Measurements from ENCODE around the gene RFC3. TPM values are rescaled to one million over a fixed set of nuclear protein-coding genes. Genes with fewer than 3 reads are reported as not detected.
A peak's percentile ranks its signal among the peaks of the same experiment; 100 is the strongest.

Gene RFC3
- total and polyA plus RNA-seq, 2 experiments from 2014 or later, result 12.7 to 13.9 TPM

GRCh38 chr13:33869005-33869404, 51.1 kb downstream of the RFC3 start:
- H3K4me3 ChIP-seq, result no peak overlapping the region
- no peaks in the 10 kb centered on the region for H3K4me1 ChIP-seq (ENCODE audit: low read depth)
- H3K9me3 ChIP-seq (ENCODE audit: low read depth), result no peaks in the 10 kb centered on the region
- DNase-seq (ENCODE audit: low read depth in 1 of 2, low spot score in 1 of 2), result no peak
- no peaks in the 10 kb centered on the region for H3K36me3 ChIP-seq
- no peaks in the 10 kb centered on the region for H3K27me3 ChIP-seq
- no peak for TF ChIP-seq CTCF (IDR thresholded peaks at IDR 0.05; ENCODE audit: low read depth, low read length)
- H3K27ac ChIP-seq, result no peak overlapping the region

GRCh38 chr13:33870046-33870668, 52.2 kb downstream of the RFC3 start:
- no peaks in the 10 kb centered on the region for H3K4me1 ChIP-seq (ENCODE audit: low read depth)
- DNase-seq (ENCODE audit: low read depth in 1 of 2, low spot score in 1 of 2), result no peak
- no peak overlapping the region for H3K4me3 ChIP-seq
- no peaks in the 10 kb centered on the region for H3K36me3 ChIP-seq
- TF ChIP-seq CTCF (IDR thresholded peaks at IDR 0.05; ENCODE audit: low read depth, low read length), result no peak
- no peaks in the 10 kb centered on the region for H3K27me3 ChIP-seq
- H3K27ac ChIP-seq, result no peak overlapping the region
- H3K9me3 ChIP-seq (ENCODE audit: low read depth), result no peaks in the 10 kb centered on the region

- H3K9me3 ChIP-seq (ENCODE audit: low read depth), result no peaks in the 10 kb centered on the region
- H3K27me3 ChIP-seq, result no peaks in the 10 kb centered on the region
- H3K4me3 ChIP-seq, result no peak overlapping the region
- DNase-seq (ENCODE audit: low read depth in 1 of 2, low spot score in 1 of 2), result no peak
- no peaks in the 10 kb centered on the region for H3K36me3 ChIP-seq
- no peak overlapping the region for H3K27ac ChIP-seq
- H3K4me1 ChIP-seq (ENCODE audit: low read depth), result no peaks in the 10 kb centered on the region
- TF ChIP-seq CTCF (IDR thresholded peaks at IDR 0.05; ENCODE audit: low read depth, low read length), result no peak
Observed at GRCh38 chr13:33871207-33872004, 53.5 kb downstream of the RFC3 start.

- no peaks in the 10 kb centered on the region for H3K4me1 ChIP-seq (ENCODE audit: low read depth)
- H3K4me3 ChIP-seq, result no peak overlapping the region
- no peak overlapping the region for H3K27ac ChIP-seq
- no peaks in the 10 kb centered on the region for H3K27me3 ChIP-seq
- no peaks in the 10 kb centered on the region for H3K9me3 ChIP-seq (ENCODE audit: low read depth)
- TF ChIP-seq CTCF (IDR thresholded peaks at IDR 0.05; ENCODE audit: low read depth, low read length), result no peak
- no peaks in the 10 kb centered on the region for H3K36me3 ChIP-seq
- DNase-seq (ENCODE audit: low read depth in 1 of 2, low spot score in 1 of 2), result peak in 1 of 2 donors; percentile 62
Observed at GRCh38 chr13:33872005-33872351, 54.0 kb downstream of the RFC3 start.

- no peak for TF ChIP-seq CTCF (IDR thresholded peaks at IDR 0.05; ENCODE audit: low read depth, low read length)
- no peak overlapping the region for H3K4me3 ChIP-seq
- no peaks in the 10 kb centered on the region for H3K27me3 ChIP-seq
- no peaks in the 10 kb centered on the region for H3K9me3 ChIP-seq (ENCODE audit: low read depth)
- no peak for DNase-seq (ENCODE audit: low read depth in 1 of 2, low spot score in 1 of 2)
- H3K4me1 ChIP-seq (ENCODE audit: low read depth), result no peaks in the 10 kb centered on the region
- H3K36me3 ChIP-seq, result no peaks in the 10 kb centered on the region
- H3K27ac ChIP-seq, result no peak overlapping the region
Observed at GRCh38 chr13:33873251-33873908, 55.4 kb downstream of the RFC3 start.

All from cardiac muscle cell (in vitro differentiated cells and primary cell).